Body of pancreas (tissue), 4 donors: ENCODE results near the gene PRKRIP1.

Experiments used
- CTCF ChIP-seq, 7 experiments: fragments of 450-650 bp in 4 of 7; fragments of 200-600 bp in 3 of 7; sonication (generic) in 3 of 7; IDR thresholded peaks; one replicate each; pipeline ENCODE4 v1.5.1; 2016 to 2019; ENCODE audit warnings: antibody characterized with exemption in 7 of 7
- POLR2A ChIP-seq, 3 donors: fragments of 450-650 bp; IDR thresholded peaks; one replicate each; pipeline ENCODE4 v1.6.1; 2016; ENCODE audit warnings: antibody characterized with exemption in 3 of 3, mild to moderate bottlenecking in 2 of 3

GRCh38 chr7:102456327-102456726 is 60.2 kb downstream of the PRKRIP1 start:
- no peak for TF ChIP-seq CTCF (IDR thresholded peaks at IDR 0.05)
- TF ChIP-seq POLR2A (IDR thresholded peaks at IDR 0.05) = no peak
